GM06990 (cell line): Measurements from ENCODE around the gene URB1.

Source experiments
- DNase-seq: peaks from one replicate; pipeline ENCODE4 v3.0.0-alpha.2; 2011; ENCODE audit not compliant: insufficient read length; ENCODE audit errors: extremely low read depth
- H3K27me3 ChIP-seq: replicated peaks from 2 replicates; pipeline ENCODE4 v1.6.0; 2011; ENCODE audit warnings: low read length; ENCODE audit not compliant: control insufficient read depth, insufficient read depth
- H3K36me3 ChIP-seq: 2 replicates; pipeline ENCODE4 v1.5.1; 2011; ENCODE audit warnings: low read length; ENCODE audit not compliant: control insufficient read depth, insufficient read depth
- H3K4me3 ChIP-seq: replicated peaks from 2 replicates; pipeline ENCODE4 v1.5.1; 2011; ENCODE audit warnings: low read depth, mild to moderate bottlenecking, control low read depth, low read length
- CTCF ChIP-seq: IDR thresholded peaks from 2 replicates; pipeline ENCODE4 v1.5.1; 2011; ENCODE audit warnings: low read length, control low read depth, mild to moderate bottlenecking, inconsistent platforms; ENCODE audit not compliant: insufficient read depth, poor library complexity, severe bottlenecking

URB1 gene

DNA sequence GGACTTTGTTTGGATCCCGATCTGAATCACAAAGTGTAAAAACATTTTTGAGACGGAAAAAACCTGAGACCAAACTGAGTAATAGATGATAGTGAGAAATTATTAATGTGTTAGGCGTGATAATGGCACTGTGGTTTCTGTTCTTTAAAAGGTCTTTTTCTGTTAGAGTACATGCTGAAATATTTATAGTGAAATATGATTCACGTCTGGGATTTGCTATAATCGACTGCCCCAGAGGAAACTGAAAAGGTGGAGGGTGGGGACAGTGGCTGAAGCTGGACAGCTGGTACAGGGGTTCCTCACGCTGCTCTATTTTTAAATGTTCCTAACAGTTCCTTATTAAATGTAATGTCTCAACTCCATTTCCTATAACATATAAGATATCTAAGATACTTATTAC lies 11.2 kb downstream of the URB1 start:
- no peak for DNase-seq
- H3K4me3 ChIP-seq: no peak overlapping the region
- H3K36me3 ChIP-seq: peaks cover 26% of the 10 kb centered on the region
- no peak for TF ChIP-seq CTCF
- no peaks in the 10 kb centered on the region for H3K27me3 ChIP-seq

- H3K27me3 ChIP-seq: no peaks in the 10 kb centered on the region
- H3K36me3 ChIP-seq: peaks cover 27% of the 10 kb centered on the region
- no peak for DNase-seq
- TF ChIP-seq CTCF: no peak
- H3K4me3 ChIP-seq: no peak overlapping the region
These were observed 11.9 kb downstream of the URB1 start for GRCh38 chr21:32380940-32381339.

DNA sequence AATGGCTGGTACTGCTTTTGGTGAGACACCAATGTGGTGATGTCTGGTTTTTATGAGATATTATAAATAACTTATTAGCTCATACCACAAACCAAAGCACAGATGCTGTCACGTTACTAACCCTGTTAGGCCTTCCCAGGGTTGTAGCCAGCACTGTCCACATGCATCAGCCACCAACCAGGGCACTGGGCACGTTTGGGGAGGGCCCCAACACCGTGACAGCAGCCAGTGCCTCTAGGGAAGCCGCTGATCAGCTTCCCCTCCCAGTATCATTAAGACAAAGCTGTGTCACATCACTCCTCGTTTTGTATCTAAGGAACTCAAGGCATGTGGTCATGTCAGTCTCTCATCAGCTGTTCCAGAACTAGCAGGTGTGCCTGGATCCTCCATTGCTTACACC lies 13.9 kb downstream of the URB1 start:
- TF ChIP-seq CTCF: no peak
- Histone ChIP-seq H3K4me3 (no peak overlapping the region), H3K27me3 (no peaks in the 10 kb centered on the region), H3K36me3 (peaks cover 23% of the 10 kb centered on the region)
- no peak for DNase-seq

DNA sequence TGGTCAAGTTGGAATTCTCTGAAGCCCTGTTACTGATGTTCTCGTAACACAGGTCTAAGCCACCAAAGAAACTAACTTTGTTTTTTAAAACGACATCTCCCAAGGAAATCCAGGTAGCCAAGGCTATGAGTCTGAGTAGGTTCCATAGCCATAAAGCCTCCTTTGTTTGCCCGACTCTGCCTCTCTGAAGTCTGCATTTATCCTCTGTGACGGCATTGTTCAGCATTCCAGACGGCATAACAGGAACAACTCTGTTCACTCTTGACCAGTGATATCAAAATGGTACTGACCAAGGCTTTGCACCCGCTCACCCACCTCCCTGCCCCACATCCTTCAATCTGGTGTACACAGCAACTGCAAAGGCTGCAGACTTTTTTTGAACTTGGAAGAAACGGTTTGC lies 14.8 kb downstream of the URB1 start:
- Histone ChIP-seq H3K27me3 (no peaks in the 10 kb centered on the region), H3K36me3 (peaks cover 16% of the 10 kb centered on the region), H3K4me3 (no peak overlapping the region)
- DNase-seq: no peak
- TF ChIP-seq CTCF: no peak

DNA sequence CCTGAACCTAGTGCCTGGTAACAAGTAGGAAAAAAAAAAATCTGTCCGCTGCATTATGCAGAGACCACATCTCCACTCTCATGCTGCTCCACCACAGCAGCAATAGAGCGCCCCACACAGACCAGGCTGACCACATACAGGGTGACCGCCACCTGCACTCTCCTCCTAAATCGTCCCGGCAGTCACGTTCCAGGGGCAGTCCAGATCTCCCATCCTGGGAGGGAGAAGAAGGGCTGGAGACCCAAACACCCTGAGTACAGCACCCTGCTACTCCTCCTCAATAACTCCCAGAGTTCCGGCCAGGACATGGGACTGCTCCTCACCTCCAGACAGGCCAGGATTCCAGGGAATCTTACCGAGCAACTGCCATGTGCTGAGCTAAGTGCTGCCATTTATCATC lies 15.3 kb downstream of the URB1 start:
- peaks cover 13% of the 10 kb centered on the region for H3K36me3 ChIP-seq
- TF ChIP-seq CTCF: no peak
- no peaks in the 10 kb centered on the region for H3K27me3 ChIP-seq
- H3K4me3 ChIP-seq: no peak overlapping the region
- no peak for DNase-seq

- no peak for TF ChIP-seq CTCF
- peaks cover 13% of the 10 kb centered on the region for H3K36me3 ChIP-seq
- H3K27me3 ChIP-seq: no peaks in the 10 kb centered on the region
- no peak overlapping the region for H3K4me3 ChIP-seq
- DNase-seq: no peak
These were observed 20.1 kb downstream of the URB1 start for GRCh38 chr21:32372755-32373154.
